HG02623 (cell line): ENCODE data around the gene AOPEP.

Experiments used
- ATAC-seq: cut with Tn5 transposase; IDR thresholded peaks from one replicate; pipeline ENCODE4 v1.9.1; 2021; ENCODE audit warnings: moderate library complexity; ENCODE audit not compliant: unreplicated experiment

AOPEP gene

GRCh38 chr9:94758031-94758430, 31.5 kb downstream of the AOPEP start:
- ATAC-seq: no peak

- ATAC-seq: no peak
Measured at GRCh38 chr9:94758880-94759279, 32.4 kb downstream of the AOPEP start.

DNA sequence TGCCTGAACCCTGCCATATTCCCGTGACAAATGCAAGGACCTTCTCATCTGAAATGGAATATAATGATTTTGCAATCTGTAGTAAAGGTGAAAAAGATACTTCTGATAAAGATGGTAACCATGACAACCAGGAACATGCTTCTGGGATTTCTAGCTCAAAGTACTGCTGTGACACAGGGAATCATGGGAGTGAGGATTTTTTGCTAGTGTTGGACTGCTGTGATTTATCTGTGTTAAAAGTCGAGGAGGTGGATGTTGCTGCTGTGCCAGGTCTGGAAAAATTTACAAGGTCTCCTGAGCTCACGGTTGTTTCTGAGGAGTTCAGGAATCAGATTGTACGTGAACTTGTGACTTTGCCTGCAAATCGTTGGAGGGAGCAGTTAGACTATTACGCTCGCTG, 33.5 kb downstream of the AOPEP start:
- no peak for ATAC-seq

DNA sequence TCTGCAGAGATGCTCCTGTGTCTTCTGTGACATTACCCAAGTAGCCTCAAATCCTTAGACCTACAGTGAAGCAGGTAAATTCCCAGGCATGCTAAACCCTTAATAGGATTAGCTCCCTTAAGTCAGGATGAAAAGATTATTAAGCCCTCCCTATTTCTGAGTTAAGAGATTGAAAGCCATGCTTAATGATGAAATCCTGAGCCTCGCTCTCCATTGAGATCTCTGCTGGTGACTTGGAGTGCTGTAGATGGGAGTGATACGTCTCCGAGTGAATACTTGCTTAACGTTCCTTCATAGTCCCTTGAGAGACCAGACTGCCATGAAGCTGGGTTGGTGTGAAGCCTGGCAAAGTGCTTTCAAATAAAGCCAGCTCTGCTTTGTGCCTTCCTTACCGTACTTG, 34.2 kb downstream of the AOPEP start:
- ATAC-seq: no peak

GRCh38 chr9:94761481-94761880, 35.0 kb downstream of the AOPEP start:
- no peak for ATAC-seq

GRCh38 chr9:94767331-94768072, 41.0 kb downstream of the AOPEP start:
- ATAC-seq: no peak

DNA sequence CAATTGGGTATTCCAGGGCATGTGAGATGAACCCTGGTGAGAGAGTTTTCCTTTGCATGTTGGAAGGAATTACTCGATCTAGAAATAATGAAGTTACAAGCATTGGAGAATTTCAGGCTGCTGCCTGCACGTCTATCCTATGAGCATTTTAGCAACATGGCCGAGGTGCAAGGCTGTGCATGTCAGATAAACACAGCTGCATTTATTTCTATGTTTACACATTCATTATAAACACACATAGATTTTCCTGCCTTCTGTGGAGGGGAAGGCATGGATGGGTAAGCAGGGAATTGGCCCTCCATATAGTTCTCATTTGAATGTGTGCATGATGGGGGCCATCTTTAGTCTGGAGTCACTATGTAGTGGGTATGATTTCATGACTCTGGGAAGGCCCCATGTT, 42.3 kb downstream of the AOPEP start:
- ATAC-seq: no peak

DNA sequence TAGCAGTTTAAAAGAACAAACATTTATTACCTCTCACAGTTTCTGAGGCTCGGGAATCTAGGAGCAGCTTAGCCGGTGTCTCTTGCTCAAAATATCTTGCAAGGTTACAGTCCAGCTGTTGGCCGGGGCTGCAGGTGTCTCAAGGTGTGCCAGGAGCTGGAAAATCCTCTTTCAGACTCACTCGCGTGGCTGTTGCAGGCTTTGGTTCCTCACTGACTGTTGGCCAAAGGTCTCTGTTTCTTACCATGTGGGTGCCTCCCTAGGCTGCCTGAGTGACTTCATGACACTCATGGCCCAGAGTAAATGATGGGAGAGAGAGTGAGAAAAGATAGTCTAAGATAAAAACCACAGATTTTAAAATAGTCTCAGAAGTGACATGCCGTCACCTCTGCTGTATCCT, 43.8 kb downstream of the AOPEP start:
- ATAC-seq: no peak

DNA sequence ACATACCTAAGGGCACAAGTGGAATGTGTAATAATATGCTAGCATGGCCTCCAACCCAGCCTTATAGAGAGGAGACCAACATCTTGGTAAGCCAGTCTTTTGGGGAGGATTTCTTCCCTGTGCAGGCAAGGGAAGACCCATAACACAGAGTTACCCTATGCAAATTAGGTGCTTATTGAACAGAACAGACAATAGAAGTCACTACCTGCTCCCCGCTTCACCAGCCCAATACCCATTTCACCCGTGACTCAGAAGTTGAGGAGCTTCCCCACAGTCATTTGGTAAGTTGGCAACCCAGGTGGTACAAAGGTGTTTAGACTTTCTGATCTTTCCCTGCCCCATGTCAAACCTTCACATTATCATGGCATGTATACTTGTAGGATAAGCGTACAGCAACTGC, 44.6 kb downstream of the AOPEP start:
- ATAC-seq: no peak

DNA sequence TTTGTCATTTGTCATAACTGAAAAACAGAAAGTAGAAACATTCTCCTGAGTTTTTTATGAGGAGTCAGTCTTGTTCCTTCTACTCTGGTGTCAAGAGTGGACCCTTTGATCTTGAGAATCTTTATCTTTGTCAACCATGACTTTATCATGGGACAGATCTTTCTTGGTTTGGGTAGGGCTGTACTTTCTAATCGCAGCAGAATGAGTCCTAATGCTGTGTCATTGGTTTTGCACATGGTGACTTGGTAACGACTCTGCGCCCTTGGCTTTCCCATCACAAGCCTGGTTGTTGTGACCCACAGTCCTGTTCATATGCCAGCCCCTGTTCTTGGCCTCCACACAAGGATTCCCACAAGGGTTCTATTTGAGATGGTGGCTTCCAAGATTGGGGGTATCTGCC, 45.6 kb downstream of the AOPEP start:
- ATAC-seq: no peak

DNA sequence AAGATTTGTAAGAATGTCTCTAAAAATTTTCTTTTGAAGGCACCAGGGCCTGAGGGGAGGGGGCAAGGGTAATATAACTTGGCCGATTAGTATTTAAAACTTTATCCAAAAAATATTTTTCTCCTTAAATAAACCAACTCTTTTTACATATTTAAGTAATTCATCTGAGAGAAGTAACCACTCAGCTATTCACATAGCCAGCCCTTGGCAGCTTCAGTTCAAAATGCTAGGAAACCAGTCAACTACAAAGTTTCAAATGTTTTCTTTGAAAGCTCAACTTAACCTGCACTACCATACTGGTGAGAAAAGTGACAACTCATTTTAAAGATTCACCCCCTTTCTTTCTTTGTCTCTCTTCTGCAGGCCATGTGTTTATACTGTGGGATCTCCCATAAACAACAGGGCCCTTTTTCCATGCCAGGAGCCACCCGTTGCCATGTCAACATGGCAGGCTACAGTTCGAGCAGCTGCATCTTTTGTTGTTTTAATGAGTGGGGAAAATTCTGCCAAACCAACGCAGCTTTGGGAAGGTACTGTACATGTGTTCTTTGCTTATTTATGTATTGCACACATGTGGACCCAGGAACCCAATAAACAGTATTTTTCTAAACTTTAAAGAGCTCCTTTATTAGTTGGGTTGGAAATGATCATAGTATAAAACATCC, 46.3 kb downstream of the AOPEP start:
- no peak for ATAC-seq

DNA sequence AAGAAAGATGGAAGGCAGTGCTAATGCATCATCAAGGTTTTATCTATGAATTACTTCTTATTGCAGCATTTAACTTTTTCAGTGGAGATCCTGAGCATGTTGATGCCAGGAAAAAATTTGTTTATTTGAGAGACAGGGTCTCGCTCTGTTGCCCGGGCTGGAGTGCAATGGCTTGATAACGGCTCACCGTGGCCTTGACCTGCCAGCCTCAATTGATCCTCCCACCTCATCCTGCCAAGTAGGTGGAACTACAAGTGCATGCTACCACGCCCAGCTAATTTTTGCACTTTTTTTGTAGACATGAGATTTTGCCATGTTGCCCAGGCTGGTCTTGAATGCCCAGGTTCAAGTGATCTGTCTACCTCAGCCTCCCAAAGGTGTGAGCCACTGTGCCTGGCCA, 47.2 kb downstream of the AOPEP start:
- ATAC-seq: no peak

DNA sequence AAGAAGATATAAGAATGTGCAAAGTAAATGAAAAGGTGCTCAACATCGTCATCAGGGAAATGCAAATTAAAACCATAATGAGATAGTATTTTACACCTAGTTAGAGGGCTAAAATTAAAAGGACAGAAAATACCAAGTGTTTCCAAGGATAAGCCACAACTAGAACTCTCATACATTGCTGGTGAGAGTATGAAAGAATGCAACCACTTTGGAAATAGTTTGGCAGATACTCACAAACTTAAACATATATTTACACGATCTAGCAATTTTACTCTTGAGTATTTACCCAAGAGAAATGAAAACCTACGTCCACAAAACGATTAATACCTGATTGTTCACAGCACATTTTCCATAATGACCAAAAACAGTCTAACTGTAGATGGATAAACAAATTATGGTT, 51.5 kb downstream of the AOPEP start:
- no peak for ATAC-seq

DNA sequence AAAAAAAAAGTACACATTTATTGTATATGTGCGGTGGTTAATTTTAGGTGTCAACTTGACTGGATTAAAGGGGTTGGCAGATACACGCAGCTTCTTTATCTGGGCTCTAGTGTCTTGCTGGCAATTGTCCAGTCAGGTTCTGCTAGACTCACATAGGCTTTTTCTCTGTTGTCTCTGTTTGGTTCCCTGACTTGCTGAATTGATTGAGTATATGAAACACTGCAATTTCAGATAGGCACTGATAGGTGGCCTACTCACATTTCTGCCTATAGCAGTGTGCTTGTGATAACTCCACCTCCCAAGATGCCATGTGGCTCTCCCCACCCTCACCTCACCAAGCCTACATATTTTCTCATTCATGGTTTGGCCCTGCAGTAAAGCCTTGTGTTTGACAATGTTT, 52.5 kb downstream of the AOPEP start:
- no peak for ATAC-seq

DNA sequence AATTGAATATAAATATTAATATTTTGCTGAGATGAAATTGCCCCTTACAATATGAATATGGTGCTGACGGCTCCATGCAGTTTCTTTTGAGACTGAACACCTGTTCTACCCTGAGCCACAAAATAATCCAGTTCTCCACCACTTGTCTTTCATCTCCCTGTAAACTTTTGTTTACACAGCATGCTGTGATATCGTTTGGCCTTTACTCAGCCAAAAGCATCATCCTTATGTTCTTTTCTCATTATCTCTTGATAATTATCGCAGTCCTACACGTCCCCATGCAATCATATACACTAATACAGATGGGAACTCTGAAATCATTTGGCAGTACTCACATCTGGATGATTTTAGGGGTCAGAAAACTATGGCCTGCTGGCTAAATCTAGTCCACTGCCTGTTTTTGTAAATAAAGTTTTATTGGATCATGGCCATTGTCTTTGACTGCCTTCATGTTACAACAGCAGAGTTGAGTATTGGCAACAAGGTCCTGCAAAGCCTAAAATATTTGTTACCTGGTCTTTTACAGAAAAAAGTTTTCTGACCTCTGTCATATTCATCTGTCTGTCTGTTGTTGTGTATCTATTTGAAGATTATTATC, 53.3 kb downstream of the AOPEP start:
- ATAC-seq: no peak

GRCh38 chr9:94780516-94780950, 54.0 kb downstream of the AOPEP start:
- no peak for ATAC-seq

DNA sequence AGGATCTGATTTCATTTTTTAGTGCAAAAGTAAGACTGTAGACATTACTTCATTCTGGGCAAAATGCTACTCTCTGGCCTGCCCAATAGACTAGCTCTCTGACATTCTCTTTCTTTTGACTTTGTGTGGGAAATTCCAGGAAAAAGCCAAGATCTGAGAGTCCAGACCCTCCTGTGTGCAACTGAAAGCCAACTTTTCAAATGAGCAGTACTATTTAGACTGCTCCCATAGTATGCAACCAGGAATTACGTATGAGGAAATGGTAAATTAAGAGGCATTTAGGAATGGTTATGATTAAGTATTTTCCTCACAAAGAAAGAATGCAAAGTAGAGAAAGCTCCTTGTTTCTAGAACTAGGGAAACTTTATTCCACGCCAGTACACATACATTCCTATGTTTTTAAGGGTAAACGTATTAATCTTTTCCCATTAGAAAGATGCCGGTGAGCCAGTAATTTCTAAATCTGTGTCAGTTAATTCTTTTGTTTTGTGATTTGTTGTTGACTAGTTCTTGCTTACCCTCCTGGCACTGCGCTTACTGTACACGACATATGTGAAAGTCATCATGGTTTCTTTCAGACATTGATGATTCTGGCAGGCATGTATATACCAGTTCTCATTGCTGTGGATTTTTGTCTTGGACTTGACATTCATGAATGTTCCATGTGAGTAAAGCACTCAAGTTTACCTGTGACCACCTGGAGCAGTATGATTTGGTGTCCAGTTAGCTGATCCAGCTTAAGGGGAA, 56.0 kb downstream of the AOPEP start:
- no peak for ATAC-seq

DNA sequence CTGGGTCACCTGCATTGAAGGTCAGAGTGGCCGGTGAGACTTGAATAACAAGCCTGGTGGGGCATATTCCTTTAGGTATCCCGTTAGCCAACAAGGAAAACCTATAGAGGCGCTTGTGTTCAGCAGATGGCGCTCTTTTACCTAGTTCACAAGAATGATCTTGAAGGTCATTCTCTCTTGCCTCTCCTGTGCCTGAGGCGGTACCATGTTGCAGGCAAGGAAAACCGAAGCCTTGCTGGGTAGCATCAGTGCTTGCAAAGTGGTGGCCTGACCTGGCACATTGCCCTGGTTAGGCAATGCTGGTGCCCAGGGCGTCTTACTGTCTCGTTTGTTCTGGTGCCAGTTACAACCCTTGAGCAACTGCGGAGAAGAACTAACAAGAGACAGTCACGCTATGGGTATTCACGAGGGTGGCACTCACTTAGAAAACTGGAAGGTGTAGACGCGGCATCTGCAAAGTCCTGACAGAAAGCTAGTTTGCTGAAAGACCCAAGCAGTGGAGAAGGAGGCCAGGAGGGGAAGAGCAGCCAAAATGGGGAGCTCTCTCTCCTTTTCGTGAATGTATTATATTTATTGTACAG, 56.7 kb downstream of the AOPEP start:
- ATAC-seq: no peak

DNA sequence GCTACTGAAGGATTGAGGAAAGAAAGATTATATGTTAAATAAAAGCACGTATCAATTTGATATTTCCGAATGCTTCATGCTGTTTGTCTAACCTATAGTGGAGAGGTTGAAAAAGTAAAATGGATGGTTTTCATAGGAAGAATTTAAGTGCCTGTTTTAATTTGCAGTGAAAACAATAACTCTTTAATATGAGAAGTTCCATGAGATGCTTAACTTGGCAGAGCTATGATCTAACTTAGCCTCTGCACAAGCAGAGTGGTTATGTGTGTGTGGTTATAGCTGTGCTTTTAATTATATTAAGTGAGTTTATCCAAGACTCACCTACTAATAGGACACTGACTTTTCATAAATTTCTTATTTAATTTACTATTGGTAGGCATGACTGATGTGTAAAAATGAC, 57.4 kb downstream of the AOPEP start:
- no peak for ATAC-seq

DNA sequence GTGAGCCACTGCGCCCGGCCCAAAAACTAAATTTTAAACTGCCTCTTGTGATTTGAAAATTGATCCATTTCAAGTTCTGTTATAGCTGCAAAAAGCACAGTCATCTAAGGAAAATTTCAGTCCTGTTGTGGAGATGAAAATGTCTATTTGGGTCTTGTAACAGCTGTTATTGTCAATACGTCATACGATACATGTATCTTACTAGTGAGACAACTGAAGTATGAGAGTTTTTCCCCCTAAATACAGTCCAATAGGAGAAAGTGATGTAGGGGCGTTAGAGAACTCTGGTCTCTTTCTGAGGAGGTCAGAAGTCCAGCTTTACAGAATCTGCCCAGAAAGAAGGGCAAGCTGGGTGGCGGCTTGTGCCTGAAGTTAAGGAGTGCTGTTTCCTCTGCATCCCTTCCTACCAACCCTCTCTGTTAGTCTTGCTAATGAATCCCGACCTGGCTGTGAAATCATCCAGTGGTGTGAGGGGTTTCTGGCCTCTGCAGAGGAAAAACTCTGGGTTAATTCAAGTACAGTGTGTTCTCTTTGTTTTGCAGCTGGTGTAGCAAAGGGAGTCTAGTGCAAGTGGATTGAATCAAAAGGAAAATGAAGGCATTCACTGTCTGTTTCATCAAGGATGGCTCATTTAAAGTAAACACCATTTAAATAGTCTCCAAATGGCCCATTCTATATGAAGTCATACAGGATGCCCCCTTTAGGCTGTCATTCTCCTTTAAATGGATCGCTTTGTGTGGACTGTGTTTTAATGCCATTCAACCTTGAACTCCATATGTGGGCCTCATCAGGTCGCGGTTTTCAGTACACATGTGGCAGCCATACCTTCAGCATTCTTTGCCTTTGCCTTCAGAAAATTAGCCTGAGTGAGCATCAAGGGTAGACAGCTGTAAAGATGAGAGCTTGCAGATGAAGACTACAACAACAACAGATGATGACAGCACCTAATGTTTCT, 59.0 kb downstream of the AOPEP start:
- no peak for ATAC-seq
